ENCODE results near the gene SLC6A12.
"Not testable (repeated sequence)": the region's sequence is repeated elsewhere in the genome, so short reads cannot be mapped to it uniquely, and the experiment has no call there.

Gene SLC6A12

DNA sequence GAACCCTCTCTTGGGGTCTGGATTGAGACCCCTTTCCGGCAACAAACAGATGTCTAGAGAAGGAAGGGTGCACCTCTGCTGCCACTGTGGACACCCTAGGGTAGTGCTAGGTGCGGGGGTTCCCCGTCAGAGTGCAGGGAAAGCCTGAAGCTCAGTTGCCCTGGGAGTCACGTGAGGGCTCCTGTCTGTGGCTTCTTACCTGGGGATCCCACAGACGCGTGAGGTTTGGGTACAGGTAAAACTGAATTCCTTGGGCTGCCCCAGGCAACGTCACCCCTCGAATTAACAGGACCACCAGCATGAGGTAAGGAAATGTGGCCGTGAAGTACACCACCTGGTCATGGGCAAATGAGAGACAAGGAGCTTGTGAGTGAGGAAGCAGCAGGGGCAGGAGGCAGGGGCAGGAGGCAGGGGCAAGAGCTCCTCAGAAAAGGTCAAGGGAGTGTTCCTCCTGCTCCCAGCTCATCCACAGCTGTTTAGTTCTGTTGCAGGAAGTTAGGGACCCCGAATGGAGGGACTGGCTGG is 21.0 kb upstream of the SLC6A12 start:
- no peak for DNase-seq (ENCODE audit: low spot score)

GRCh38 chr12:234019-234418 is 20.1 kb upstream of the SLC6A12 start:
- DNase-seq (ENCODE audit: low spot score), result no peak

- DNase-seq (ENCODE audit: low spot score), result no peak
These were observed 19.6 kb upstream of the SLC6A12 start for GRCh38 chr12:233615-233968.

DNA sequence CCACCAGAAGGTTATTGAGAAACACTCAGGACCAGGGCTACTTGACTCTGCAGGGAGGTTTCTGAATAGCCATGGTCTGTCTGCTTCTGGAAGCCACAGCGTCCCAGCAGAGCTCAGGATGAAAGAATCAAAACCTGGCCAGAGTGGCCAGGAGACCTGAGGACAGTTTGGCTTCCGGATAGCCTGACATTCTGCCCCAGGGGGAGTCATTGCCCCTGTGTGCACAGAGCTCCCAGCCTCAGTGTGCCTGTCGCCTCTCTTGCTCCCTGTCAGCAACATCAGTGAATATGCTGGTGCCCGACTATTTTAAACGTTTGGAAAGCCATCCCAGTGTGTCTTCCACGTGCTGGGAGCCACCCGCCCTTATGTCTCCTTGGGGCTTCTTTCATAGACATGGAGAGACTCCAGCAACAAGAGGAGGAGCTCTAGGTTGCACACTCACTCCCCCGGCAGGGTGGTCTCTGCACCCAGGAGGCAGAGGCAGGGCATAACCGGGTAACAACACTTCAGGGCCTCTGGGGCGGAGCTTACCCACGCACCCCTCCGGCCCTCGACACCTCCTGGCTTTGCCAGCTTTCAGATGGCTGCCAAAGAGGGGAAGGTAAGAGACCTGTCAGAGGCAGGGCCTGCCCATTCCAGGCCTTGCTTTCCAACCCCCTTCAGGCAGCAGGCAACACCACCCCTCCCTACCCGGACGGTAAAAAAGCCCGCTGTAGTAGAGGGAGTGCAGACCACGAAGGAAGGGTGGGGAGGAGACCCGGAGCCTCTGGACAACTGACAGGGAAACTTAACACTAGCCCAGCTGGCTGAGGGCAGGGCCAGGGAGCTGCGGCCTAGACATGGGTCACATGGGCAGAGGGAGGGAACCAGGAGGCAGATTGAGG is 19.0 kb upstream of the SLC6A12 start:
- DNase-seq (ENCODE audit: low spot score), result no peak

GRCh38 chr12:230925-231671 is 17.1 kb upstream of the SLC6A12 start:
- DNase-seq (ENCODE audit: low spot score), result no peak

DNA sequence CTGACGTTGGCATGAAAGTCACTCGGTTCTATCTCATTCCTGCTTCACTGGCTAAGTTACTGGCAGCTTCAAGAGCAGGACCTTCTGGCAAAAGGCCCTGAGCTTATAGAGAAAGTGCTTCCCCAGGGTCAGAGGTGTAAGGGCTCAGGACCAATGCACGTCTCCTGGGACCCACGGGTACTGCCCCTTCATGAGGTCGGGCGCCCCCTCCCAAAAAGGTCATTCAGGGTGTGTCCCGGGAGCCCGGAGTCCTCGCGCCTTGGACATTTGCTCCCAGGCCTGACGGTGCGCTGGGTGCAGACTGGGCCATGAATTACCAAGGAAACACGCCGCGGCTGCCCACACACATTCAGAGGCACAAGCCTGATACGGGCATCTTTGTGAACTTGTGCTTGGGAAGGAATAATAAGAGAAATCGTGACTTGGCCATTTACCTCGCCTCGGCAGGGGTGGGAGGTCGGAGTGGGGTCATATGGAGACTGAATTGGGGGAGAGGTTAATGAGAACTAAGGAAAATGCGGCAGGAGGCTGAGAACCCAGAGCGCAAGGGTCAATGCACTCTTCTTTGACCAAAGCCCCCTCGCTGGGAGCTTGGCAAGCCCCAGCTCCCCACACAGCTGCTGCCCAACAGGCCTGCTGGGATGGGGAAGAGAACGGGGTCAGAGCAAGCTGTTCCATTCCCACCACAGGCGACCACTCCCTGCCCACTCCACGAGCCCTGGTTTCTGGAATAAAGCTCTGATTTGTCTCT is 15.7 kb upstream of the SLC6A12 start:
- DNase-seq (ENCODE audit: low spot score), result no peak

- DNase-seq (ENCODE audit: low spot score), result no peak
These were observed 14.9 kb upstream of the SLC6A12 start for GRCh38 chr12:228846-229200.

DNA sequence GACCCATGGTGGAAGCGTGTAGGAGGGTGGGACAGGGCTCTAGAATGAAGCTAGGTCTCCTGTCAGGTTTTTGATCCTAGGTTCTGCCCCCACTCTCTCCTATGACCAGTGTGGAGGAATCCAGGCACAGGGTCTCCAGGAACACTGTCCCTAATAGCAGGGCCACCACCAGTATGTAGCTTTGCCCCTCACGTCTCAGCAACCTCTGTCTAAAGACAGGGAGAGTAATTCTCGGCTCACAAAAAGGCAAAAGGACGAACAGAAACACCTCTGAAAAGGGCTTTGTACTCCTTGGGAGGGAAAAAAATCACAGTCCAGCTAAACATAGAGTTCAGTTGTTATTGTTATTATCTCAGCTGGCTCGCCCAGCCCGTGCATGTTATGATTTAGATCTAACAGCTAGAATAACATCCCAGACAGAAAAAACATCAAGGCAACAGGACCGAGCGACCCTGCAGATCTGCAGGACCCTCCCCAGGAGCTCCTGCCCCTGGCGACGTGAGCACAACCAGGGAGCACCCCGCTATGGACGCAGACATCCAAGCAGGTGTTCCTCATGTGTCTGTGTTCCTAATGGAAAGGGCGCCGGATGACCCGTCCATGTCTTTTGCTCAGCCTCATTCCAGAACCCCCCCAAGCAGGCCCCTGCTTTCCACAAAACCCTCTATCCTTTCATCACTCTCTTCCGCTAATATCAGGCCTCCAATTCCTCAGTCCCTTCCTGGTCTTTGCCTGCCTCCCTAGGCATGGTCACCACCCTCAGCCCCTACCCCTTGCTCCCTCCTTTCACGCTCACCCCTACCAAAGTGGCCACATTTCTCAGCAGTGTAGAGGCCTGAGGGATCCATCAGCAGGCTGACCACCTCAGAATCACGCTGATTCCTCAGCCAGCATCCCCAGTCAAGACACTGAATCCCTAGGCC is 14.2 kb upstream of the SLC6A12 start:
- DNase-seq (ENCODE audit: low spot score), result no peak

GRCh38 chr12:227286-227915 is 13.4 kb upstream of the SLC6A12 start:
- DNase-seq (ENCODE audit: low spot score), result no peak

DNA sequence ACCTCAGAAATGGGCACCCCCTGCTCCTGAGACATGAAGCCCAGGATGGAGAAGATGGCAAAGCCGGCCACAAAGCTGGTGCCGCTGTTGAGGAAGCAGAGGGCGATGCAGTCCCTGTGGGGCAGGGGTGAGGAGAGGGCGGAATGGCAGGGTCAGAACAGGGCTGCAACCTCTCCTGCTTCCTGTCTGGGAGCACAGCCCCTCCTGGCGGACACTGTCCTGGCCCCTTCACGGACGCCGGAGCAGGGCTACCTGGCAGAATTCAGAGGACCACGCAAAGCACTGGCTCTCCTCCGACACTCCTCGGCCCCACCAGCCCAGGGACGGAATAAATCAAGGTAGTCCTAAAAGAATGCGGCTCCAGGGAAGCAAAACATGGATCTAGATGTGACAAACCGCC is 12.4 kb upstream of the SLC6A12 start:
- DNase-seq (ENCODE audit: low spot score), result no peak

DNA sequence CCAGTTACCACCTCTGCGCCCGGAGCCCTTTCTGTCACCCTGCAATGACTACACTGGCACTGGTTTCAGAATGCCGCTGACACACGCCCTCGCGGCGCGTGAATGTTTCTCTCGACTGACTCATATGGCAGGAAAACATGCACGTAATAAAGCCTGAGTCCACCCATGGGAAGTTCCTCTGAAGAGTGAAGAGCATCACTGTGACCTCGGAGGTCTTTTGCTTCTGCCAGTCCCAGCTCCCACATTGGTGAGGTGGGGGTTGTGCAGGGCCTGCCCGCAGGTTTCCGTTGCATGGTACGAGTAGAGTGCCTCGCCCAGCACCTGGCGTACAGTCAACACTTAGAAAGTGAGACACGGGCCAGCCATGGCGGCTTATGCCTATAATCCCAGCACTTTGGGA is 11.1 kb upstream of the SLC6A12 start:
- no peak for DNase-seq (ENCODE audit: low spot score)

DNA sequence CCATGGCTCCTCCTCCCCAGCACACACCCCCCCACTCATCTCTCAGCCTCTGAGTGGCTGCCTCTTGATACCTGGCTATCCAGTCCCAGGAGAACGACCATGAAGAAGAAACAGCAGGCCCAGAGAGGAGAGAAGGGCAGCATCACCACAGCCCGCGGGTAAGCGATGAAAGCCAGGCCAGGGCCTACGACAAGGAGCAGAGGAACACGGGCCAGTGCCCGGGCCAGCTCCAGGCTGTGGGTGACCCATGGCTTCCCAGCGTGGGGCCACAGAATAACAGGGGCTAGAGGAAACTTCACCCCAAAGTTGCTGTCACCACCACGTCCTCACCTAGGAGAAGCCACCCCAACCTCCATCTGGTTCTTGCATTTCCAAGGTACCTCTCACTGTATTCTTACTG is 10.4 kb upstream of the SLC6A12 start:
- no peak for DNase-seq (ENCODE audit: low spot score)

GRCh38 chr12:223841-224240 is 9.9 kb upstream of the SLC6A12 start:
- no peak for DNase-seq (ENCODE audit: low spot score)

DNA sequence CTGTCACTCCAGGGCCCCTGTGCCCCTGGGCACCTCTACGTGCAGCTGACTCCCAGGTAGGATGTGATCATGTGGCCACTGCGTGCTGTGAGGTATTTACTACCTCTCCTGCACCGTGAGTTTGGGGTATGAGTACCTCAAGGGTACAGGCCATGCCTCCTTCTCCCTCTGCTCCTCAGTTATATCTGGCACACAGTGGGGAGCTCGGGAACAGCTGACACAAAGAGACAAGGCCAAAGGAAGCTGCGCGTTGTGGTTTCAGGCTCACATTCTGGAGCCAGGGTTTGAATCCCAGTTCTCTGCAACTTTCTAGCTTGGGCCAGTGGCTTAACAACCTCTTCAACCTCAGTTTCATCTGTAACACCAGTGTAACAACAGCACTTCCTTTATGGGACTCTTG is 7.8 kb upstream of the SLC6A12 start:
- DNase-seq (ENCODE audit: low spot score), result no peak

- no peak for DNase-seq (ENCODE audit: low spot score)
These were observed 7.1 kb upstream of the SLC6A12 start for GRCh38 chr12:220946-221550.

DNA sequence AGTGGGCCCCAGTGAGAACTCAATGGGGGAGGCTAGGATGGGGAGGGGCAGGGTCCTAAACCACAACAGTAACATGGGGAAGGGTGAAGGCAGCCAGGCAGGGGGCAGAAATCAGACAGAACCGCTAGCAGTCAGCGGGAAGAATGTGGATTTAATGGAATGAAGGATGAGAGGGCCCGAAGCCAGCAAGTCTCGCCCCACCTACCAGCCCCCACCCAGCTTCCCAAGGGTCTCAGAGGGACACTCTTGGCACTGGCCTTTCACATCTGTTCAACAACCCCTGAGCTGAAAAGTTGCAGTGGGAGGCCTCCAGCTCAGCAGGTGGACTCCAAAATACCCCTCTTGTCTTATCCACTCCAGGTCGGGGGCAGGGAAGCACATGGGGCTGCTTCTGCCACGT is 6.5 kb upstream of the SLC6A12 start:
- DNase-seq (ENCODE audit: low spot score), result no peak

- DNase-seq (ENCODE audit: low spot score), result peak; percentile 66
These were observed 6.0 kb upstream of the SLC6A12 start for GRCh38 chr12:219891-220352.

- no peak for DNase-seq (ENCODE audit: low spot score)
These were observed 5.0 kb upstream of the SLC6A12 start for GRCh38 chr12:218728-219590.

DNA sequence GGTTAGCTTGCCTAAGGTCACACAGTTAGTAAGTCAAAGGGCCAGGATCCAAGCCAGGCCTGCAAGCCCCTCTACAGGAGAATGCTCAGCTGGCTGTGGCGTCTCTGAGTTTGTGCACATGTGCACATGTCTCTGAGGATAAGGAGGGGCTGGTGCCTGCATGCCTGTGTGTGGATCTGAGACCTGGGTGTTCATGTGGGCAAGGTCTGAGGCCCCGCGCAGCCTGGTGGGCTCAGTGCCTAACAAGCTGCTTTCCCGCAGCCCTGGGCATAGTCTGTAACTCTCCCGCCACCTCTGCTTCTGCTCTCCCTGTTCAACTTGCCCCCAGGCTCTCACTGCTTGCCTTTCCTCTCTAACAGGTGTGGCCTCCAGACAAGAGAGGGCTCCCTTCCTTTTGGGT is 4.3 kb upstream of the SLC6A12 start:
- DNase-seq (ENCODE audit: low spot score), result no peak

DNA sequence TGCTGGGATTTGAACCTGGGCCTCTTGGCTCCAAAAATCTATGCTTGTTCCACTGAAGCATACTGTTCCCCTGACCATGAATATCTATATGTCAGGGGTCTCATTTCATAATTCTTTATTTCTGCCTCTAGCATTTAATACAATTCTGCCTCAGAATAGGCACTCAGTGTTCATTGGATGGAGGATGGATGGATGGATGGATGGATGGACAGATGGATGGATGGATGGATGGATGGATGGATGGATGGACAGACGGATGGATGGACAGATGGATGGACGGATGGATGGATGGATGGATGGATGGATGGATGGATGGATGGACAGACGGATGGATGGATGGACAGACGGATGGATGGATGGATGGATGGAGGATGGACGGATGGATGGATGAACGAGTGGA is 3.1 kb upstream of the SLC6A12 start:
- not testable (repeated sequence) for DNase-seq (ENCODE audit: low spot score)
